SK-N-SH treated with all-trans-retinoic acid at 6 μM for 48 hours (cell line): Measurements from ENCODE around the gene ATF1.
"Not testable (repeated sequence)": the region's sequence is repeated elsewhere in the genome, so short reads cannot be mapped to it uniquely, and the experiment has no call there.

Source experiments
- ATAC-seq: fragments of 200-7000 bp; cut with Tn5 transposase; 3 replicates; pipeline ENCODE4 v1.9.1; 2020; ENCODE audit warnings: mild to moderate bottlenecking, moderate library complexity
- ARNTL ChIP-seq: fragments of 450-650 bp; formaldehyde crosslinking; IDR thresholded peaks from 2 replicates; pipeline ENCODE4 v1.5.0; 2020; ENCODE audit warnings: low read depth, mild to moderate bottlenecking, moderate library complexity, borderline replicate concordance
- CSDC2 ChIP-seq: fragments of 250-450 bp; sonication (Bioruptor Pico); IDR thresholded peaks from 2 replicates; pipeline ENCODE4 v1.5.0; 2020; ENCODE audit warnings: mild to moderate bottlenecking, moderate library complexity
- ESRRG ChIP-seq: fragments of 250-450 bp; sonication (Bioruptor Pico); IDR thresholded peaks from 2 replicates; pipeline ENCODE4 v1.6.1; 2021; ENCODE audit warnings: mild to moderate bottlenecking
- PPARA ChIP-seq: fragments of 250-450 bp; sonication (Bioruptor Pico); IDR thresholded peaks from 2 replicates; pipeline ENCODE4 v1.5.0; 2020; ENCODE audit warnings: mild to moderate bottlenecking, borderline replicate concordance
- TCF4 ChIP-seq: fragments of 250-450 bp; sonication (Bioruptor Pico); IDR thresholded peaks from 2 replicates; pipeline ENCODE4 v1.8.0; 2021; ENCODE audit warnings: mild to moderate bottlenecking, moderate library complexity, borderline replicate concordance
- TOX ChIP-seq: fragments of 250-450 bp; sonication (Bioruptor Pico); IDR thresholded peaks from 2 replicates; pipeline ENCODE4 v1.8.0; 2021; ENCODE audit warnings: mild to moderate bottlenecking, moderate library complexity, borderline replicate concordance
- ZFP30 ChIP-seq: fragments of 450-650 bp; formaldehyde crosslinking; IDR thresholded peaks from 2 replicates; pipeline ENCODE4 v1.5.0; 2022; ENCODE audit warnings: mild to moderate bottlenecking, moderate library complexity
- ZNF565 ChIP-seq: fragments of 450-650 bp; formaldehyde crosslinking; conservative IDR thresholded peaks from 2 replicates; pipeline ENCODE4 v1.5.0; 2020; ENCODE audit warnings: low read depth, mild to moderate bottlenecking, moderate library complexity
- ZNF70 ChIP-seq: fragments of 450-650 bp; formaldehyde crosslinking; IDR thresholded peaks from 2 replicates; pipeline ENCODE4 v1.5.0; 2020; ENCODE audit warnings: mild to moderate bottlenecking, moderate library complexity
- ZNF8 ChIP-seq: fragments of 450-650 bp; formaldehyde crosslinking; IDR thresholded peaks from 2 replicates; pipeline ENCODE4 v1.5.0; 2020; ENCODE audit warnings: mild to moderate bottlenecking, moderate library complexity
- TF ChIP-seq, protein P1 (sequence below): fragments of 250-450 bp; sonication (Bioruptor Pico); IDR thresholded peaks from 2 replicates; pipeline ENCODE4 v1.8.0; 2020; ENCODE audit warnings: mild to moderate bottlenecking, moderate library complexity, borderline replicate concordance
- TF ChIP-seq, protein P2 (sequence below): fragments of 250-450 bp; sonication (Bioruptor Pico); IDR thresholded peaks from 2 replicates; pipeline ENCODE4 v1.8.0; 2021; ENCODE audit warnings: low read depth, mild to moderate bottlenecking, moderate library complexity, borderline replicate concordance
- TF ChIP-seq, protein P3 (sequence below): fragments of 250-450 bp; sonication (Bioruptor Pico); IDR thresholded peaks from 2 replicates; pipeline ENCODE4 v1.5.1; 2020; ENCODE audit warnings: low read depth, mild to moderate bottlenecking, moderate library complexity

Gene ATF1

DNA sequence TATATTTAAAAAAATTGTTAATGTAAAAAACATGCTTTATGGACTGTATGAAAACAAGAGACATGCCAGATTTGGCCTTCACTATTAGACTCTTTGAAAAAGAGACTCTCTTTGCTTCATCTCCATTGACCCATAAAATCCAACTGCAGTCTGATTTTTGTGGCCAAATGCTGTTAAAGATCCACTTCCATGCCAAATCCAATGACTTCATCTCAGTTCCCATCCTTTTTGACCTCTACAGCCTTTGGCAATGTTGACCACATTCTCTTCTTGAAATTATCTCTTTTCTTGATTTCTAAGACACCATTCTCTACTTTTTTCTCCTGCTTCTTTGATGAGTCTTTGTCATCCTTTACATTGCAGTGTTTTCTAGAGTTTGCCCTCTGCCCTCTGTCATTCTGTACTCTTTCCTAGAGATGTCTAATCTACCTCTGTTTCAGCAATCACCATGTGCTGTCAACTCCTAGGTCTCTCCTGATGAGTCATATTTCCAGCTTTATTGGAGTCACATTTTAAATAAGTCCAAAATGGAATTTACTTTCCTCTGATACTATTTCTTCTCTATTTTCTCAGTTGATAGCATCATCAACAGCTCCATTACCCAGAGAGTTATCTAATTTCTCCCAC is 81.2 kb downstream of the ATF1 start:
- TF ChIP-seq, protein P1, sequence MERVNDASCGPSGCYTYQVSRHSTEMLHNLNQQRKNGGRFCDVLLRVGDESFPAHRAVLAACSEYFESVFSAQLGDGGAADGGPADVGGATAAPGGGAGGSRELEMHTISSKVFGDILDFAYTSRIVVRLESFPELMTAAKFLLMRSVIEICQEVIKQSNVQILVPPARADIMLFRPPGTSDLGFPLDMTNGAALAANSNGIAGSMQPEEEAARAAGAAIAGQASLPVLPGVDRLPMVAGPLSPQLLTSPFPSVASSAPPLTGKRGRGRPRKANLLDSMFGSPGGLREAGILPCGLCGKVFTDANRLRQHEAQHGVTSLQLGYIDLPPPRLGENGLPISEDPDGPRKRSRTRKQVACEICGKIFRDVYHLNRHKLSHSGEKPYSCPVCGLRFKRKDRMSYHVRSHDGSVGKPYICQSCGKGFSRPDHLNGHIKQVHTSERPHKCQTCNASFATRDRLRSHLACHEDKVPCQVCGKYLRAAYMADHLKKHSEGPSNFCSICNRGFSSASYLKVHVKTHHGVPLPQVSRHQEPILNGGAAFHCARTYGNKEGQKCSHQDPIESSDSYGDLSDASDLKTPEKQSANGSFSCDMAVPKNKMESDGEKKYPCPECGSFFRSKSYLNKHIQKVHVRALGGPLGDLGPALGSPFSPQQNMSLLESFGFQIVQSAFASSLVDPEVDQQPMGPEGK (CRISPR knock-in tag), result no peak
- TF ChIP-seq PPARA (CRISPR knock-in tag) (no peak), ZFP30 (no peak), ARNTL (no peak)
- ATAC-seq, result no peak

DNA sequence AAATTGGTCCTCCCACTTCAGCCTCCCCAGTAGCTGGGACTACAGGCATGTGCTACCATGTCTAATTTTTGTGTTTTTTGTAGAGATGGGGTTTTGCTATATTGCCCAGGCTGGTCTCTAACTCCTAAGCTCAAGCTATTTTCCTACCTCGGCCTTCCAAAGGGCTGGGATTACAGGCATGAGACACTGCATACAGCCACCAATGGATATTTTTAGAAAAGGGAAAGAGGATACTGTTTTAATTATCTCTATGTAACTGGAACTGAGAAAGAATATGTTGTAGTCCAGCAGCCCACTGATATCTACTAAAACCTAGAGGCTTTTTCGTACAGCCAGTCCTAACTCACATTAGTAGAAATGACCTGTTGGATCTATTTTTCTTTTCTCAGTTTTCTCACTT is 85.1 kb downstream of the ATF1 start:
- no peak; the same call in 2 of the 3 replicates for ATAC-seq

DNA sequence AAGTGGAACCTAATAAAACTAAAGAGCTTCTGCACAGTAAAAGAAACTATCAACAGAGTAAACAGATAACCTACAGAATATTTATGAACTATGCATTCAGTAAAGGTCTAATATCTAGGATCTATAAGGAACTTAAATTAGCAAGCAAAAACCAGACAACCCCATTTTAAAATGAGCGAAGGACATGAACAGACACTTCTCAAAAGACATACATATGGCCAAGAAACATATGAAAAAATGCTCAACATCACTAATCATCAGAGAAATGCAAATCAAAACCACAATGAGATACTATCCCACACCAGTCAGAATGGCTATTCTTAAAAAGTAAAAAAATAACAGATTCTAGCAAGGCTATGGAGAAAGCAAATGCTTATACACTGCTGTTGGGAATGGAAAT is 91.3 kb downstream of the ATF1 start:
- ATAC-seq, result not testable (repeated sequence)

More for the DNA sequence above, 85.1 kb downstream of the ATF1 start:
- TF ChIP-seq ESRRG (CRISPR knock-in tag), result no peak
- no peak for TF ChIP-seq ZNF70 (CRISPR knock-in tag)
- no peak for TF ChIP-seq PPARA (CRISPR knock-in tag)

DNA sequence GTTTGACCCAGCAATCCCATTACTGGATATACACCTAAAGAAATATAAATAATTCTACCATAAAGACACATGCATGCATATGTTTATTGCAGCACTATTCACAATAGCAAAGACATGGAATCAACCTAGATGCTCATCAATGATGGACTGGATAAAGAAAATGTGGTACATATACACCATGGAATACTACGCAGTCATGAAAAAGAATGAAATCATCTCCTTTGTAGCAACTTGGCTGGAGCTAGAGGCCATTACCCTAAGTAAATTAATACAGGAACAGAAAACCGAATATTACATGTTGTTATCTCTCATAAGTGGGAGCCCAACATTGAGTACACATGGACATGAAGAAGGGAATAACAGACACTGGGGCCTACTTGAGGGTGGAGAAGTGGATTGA is 91.8 kb downstream of the ATF1 start:
- not testable (repeated sequence) for ATAC-seq
- TF ChIP-seq ZNF8, result peak; percentile 71

DNA sequence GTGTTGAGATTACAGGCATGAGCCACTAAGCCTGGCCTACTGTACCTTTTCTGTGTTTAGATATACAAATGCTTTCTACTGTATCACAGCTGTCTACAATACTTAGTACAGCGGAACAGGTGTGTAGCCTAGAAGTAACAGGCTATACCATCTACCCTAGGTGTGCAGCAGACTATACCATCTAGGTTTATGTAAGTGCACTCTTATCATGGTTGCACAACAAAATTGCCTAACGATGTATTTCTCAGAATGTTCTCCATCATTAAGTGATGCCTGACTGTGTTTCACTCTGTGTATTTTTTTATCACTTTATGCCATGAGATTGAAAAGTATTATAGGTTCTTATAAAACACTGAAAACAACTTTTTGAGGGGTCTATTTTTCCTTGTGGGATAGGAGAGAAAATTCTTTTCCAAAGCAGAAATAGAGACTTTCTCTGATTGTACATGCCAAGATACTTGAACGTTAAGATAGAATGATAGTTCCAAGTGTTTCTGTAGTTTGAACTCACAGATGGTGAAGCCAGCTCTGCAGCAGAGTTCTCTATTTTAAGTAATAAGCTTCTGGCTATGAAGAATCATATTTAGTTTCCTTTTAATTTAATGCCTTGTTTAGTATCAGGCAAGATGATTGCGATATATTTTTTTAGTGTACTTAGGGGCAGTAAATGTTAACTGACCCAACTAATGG is 95.9 kb downstream of the ATF1 start:
- TF ChIP-seq, protein P2, sequence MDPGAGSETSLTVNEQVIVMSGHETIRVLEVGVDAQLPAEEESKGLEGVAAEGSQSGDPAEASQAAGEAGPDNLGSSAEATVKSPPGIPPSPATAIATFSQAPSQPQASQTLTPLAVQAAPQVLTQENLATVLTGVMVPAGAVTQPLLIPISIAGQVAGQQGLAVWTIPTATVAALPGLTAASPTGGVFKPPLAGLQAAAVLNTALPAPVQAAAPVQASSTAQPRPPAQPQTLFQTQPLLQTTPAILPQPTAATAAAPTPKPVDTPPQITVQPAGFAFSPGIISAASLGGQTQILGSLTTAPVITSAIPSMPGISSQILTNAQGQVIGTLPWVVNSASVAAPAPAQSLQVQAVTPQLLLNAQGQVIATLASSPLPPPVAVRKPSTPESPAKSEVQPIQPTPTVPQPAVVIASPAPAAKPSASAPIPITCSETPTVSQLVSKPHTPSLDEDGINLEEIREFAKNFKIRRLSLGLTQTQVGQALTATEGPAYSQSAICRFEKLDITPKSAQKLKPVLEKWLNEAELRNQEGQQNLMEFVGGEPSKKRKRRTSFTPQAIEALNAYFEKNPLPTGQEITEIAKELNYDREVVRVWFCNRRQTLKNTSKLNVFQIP, result no peak
- TF ChIP-seq, protein P1 (CRISPR knock-in tag), result no peak
- no peak for ATAC-seq

DNA sequence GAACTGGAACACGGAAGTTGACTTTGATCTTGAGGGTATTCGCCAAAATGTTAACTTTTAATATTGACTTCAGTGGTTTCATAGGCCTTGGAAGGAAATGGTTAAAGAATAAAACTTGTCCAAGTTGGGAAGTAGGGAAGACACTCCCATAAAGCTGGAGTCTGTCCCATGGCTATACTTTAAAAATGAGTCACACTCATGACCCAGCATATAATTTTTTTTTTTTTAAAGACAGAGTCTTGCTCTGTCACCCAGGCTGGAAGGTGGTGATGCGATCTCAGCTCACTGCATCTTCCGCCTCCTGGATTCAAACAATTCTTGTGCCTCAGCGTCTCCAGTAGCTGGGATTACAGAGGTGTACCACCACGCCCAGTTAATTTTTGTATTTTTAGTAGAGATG is 98.4 kb downstream of the ATF1 start:
- no peak for TF ChIP-seq ZNF565 (CRISPR knock-in tag)
- TF ChIP-seq, protein P2, result no peak
- TF ChIP-seq, protein P1 (CRISPR knock-in tag), result no peak
- TF ChIP-seq ZNF8, result no peak
- TF ChIP-seq ARNTL, result no peak
- TF ChIP-seq CSDC2 (CRISPR knock-in tag), result no peak
- no peak for TF ChIP-seq ZFP30
- TF ChIP-seq TCF4 (CRISPR knock-in tag), result no peak
- no peak for TF ChIP-seq TOX
- TF ChIP-seq, protein P3, sequence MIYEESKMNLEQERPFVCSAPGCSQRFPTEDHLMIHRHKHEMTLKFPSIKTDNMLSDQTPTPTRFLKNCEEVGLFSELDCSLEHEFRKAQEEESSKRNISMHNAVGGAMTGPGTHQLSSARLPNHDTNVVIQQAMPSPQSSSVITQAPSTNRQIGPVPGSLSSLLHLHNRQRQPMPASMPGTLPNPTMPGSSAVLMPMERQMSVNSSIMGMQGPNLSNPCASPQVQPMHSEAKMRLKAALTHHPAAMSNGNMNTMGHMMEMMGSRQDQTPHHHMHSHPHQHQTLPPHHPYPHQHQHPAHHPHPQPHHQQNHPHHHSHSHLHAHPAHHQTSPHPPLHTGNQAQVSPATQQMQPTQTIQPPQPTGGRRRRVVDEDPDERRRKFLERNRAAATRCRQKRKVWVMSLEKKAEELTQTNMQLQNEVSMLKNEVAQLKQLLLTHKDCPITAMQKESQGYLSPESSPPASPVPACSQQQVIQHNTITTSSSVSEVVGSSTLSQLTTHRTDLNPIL (CRISPR knock-in tag), result no peak
- no peak for TF ChIP-seq ESRRG (CRISPR knock-in tag)
- peak; percentile 72 for ATAC-seq
